Medulla oblongata (tissue), 1 donor: ENCODE results near the gene C11orf42.

Experiments used
- DNase-seq: peaks from one replicate; pipeline ENCODE4 v3.0.0-alpha.2; 2015; ENCODE audit errors: extremely low spot score

Gene C11orf42

GRCh38 chr11:6253197-6253596, 47.8 kb downstream of the C11orf42 start:
- DNase-seq = no peak

DNA sequence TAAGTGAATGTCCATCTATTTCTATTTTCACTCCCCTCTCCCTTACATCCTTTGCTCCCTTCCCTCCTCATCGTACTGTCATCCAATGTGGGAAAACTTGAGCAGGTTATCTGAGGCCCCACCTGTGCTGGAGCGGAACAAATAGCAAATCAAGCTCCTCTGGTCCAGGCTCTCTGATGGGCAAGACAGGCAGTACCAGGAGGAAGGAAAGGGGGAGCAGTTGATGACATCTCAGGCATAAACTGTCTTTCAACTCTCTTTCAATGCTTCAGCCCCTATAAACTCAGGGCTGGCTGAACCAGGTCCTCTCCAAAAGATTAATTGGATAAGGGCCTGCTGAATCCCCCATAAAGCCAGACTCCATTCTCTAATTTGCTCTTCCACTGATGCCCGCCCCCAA, 52.8 kb downstream of the C11orf42 start:
- no peak for DNase-seq

DNA sequence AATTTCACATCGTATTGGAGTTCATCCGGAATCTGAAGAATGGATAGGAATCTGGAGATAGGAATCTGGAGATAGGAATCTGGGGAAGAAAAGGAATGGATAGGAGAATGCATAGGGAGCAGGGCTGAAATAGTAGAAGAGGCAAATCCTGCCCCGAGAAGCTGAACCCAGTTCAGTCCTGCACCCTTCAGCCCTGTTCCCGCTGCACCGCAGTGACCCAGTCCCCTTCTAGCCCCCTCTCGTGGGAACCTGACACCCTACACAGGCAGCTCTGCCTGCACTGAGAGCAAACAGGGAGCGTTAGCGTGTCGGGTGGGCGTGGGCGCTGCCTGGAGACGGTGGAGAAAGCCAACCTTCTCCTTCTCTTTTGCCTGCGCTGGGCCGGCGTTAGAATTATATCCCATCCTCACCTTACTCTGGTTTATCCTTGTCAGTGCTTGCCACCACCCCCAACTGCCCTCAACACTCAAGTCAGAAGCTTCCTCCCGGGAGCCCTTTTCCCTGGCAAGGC, 53.3 kb downstream of the C11orf42 start:
- no peak for DNase-seq

DNA sequence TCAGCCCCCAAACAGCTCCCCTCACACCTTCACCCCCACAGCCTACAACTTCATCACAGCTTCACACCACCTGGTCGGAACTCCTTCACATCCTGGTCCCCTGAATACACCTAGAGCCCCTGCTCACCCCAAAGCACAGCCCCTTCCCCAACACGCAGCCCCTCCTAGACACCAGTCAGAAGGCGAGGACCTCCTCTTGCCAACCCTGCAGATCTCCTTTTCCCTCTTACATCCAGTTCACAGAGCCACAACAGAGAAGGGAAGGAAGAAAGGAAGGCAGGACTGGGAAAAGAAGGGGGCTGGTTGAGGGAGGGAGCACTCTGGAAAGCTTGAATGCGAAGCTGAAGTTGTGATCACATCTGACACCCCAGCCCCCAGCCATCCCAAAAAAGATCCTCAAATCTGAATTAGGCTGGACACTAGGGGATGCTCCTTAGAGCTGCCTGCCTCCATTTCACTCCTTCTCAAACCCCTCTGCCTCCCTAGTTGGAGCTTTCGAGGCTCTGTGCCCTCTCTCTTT, 54.9 kb downstream of the C11orf42 start:
- DNase-seq = no peak
